A375 (cell line): Measurements from ENCODE around the gene YTHDC2. TPM values are rescaled to one million over a fixed set of nuclear protein-coding genes. Genes with fewer than 3 reads are reported as not detected.

Experiments
- small RNA-seq: library from RNA; depleted of rRNA; stranded (forward); fragments of <200 nt; gene quantifications from one replicate; pipeline ENCODE3, GENCODE V24; 2014
- total RNA-seq: library from RNA; depleted of rRNA; stranded (reverse); fragments of >200 nt; shearing (Covaris generic); gene quantifications from 2 replicates; pipeline ENCODE4 v1.2.3, GENCODE V29; 2014; rRNA removed

Gene YTHDC2
- 14.9 and 15.1 TPM in 2 replicates for total RNA-seq

DNA sequence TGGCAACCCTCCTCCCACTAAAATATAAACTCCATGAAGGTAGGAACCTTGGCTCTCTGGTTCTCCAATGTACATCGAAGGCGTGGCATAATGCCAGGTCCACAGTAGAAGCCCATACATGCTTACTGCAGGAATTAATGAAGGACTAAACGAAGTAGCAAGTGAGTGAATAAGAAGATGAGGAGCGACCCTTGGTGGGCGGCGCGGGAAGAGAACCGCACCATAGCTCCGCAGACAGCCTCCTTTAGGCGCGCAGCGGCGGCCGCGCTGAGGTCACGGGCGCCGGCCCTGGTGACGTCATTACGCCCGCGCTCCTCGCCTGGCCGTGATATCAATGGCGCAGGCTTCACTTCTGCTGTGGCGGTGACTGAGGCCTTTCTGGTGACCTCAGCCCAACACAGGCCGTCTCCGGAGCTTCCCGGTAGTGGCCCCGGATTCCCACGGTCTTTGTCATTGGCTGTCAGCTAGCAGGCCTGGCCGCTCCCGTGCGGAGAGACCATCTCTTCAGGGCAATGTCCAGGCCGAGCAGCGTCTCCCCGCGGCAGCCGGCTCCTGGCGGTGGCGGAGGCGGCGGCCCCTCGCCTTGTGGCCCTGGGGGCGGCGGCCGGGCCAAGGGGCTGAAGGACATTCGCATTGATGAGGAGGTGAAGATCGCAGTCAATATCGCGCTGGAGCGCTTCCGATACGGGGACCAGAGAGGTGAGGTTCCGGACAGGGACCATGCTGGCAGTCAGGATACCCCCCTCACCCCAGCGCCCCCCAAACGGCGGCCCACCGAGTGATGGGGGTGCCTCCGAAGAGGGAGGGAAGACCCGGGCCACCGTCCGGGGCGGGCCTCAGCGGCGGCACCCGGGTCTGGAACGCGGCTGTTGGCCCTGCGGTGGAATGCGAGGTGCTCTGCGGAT, at the start of gene YTHDC2:
YTHDC2 (plus strand) TSS at position 311 of the 905 bp plus-strand sequence; CDS start at position 513, 202 bp downstream.

DNA sequence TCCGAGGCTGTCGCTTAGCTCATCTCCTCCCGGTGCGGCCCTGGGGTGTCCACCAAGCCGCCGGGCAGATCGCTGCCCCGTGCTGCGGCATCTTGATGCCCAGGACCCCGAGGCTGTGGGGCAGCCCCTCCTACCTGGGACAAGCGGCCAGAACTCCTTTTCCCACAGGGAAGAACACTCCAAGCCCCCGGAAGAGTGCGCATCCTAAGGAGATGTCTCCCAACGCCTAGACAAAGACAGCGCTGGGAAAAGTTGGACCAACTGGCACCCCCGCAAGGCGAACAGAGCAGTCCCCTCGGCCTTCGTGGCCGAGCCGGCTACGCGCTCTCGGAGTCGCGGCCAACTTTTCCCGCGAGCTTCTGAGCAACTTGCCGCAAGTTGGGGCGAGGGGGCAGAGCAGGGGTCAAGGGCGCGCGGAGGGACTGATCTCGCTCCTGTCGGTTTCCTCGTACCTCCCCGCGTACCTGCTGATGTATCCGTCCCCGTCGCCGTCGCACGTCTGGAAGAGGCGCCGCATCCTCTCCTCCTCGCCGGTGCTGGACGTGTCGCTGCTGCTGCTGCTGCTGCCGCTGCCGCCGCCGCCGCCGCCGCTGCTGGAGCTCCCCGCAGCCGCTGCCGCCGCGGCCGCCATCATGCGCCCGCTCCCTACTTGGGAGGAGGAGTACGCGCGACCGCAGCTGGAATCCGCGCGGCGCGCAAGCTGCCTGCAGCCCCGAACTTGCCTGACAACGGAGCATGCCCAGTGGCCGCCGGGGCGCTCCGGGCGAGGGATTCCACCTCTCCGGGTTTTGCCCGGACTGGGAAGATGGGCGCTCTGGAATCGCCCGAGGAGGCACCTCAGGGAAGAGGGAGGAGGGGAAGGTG, 25.5 kb upstream of the YTHDC2 start, which contains the start of gene MCC:
MCC (minus strand) TSS at position 673 of the 864 bp plus-strand sequence.

Small RNAs within 50 kb of the gene (small RNA-seq; reads per million reads assigned to genes)
- not detected for gene RNU4ATAC13P

Other genes starting within 250 kb of the YTHDC2 start
- gene TSSK1B, start 78.7 kb upstream of the YTHDC2 start, total RNA-seq, result 0.11 TPM in 1 of 2 replicates, not detected in the other
- gene MCC, start 25.2 kb upstream of the YTHDC2 start, total RNA-seq, result 6.3 and 8.7 TPM in 2 replicates